Neuron (in vitro differentiated cells): ENCODE measurements around the gene AAR2.

ENCODE experiments used
- H2AFZ ChIP-seq: one replicate; pipeline ENCODE4 v1.6.1; 2013; ENCODE audit warnings: low read depth, mild to moderate bottlenecking, inconsistent platforms, low read length, moderate library complexity
- H3K27me3 ChIP-seq: one replicate; pipeline ENCODE4 v1.6.1; 2013; ENCODE audit warnings: low read length; ENCODE audit not compliant: insufficient read depth
- H3K36me3 ChIP-seq: one replicate; pipeline ENCODE4 v1.6.1; 2013; ENCODE audit warnings: low read length; ENCODE audit not compliant: insufficient read depth
- H3K4me1 ChIP-seq: one replicate; pipeline ENCODE4 v1.6.1; 2013; ENCODE audit warnings: low read length; ENCODE audit not compliant: insufficient read depth
- H3K4me3 ChIP-seq: 2 replicates; pipeline ENCODE4 v1.5.1; 2013; ENCODE audit warnings: mild to moderate bottlenecking, low read length, moderate library complexity
- H3K9me3 ChIP-seq: one replicate; pipeline ENCODE4 v1.6.1; 2013; ENCODE audit warnings: low read length

The AAR2 gene

DNA sequence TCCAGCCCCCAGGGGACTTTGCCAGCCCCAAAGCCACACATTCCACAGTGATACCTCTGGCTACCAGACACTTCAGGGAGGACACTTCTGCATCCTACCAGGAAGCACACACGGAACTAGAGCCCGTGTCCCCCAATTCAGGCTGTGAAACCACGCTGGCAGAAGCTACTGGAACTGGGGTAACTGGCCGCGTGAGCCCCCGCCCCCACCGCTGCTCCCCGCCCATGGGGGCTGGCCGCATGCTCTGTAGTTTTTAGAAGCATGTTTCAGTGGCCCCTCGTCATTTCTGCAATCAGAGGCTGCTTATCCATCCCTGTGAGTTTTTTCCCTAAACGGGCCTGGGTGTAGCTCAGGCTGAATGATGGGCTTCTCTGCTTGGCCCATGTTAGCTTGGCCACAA is 28.7 kb upstream of the AAR2 start:
- no peaks in the 10 kb centered on the region for H3K27me3 ChIP-seq
- H3K36me3 ChIP-seq: peaks cover 73% of the 10 kb centered on the region
- H3K4me3 ChIP-seq: no peak overlapping the region
- H3K4me1 ChIP-seq: no peaks in the 10 kb centered on the region
- H2AFZ ChIP-seq: no peak overlapping the region
- H3K9me3 ChIP-seq: no peaks in the 10 kb centered on the region

DNA sequence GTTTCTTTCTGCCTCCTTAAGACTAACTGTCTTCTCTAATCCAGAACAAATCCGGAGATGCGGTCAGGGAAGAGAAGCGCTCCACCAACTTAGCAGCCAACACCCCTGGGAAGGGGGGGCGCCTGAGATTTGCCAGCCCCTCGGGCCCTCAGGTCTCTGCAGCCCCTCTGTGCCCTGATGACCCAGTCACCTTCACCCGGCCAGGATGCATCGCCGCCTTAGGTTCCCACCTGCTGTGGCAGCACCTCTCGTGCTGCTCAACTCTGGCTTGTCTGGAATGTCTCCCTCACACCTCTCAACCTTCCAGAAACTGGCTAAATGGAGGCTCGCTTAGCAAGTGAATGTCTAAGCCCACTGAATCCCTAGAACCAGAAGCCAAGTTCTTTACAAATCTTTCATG is 28.0 kb upstream of the AAR2 start:
- Histone ChIP-seq H3K27me3 (no peaks in the 10 kb centered on the region), H3K4me3 (no peak overlapping the region)

DNA sequence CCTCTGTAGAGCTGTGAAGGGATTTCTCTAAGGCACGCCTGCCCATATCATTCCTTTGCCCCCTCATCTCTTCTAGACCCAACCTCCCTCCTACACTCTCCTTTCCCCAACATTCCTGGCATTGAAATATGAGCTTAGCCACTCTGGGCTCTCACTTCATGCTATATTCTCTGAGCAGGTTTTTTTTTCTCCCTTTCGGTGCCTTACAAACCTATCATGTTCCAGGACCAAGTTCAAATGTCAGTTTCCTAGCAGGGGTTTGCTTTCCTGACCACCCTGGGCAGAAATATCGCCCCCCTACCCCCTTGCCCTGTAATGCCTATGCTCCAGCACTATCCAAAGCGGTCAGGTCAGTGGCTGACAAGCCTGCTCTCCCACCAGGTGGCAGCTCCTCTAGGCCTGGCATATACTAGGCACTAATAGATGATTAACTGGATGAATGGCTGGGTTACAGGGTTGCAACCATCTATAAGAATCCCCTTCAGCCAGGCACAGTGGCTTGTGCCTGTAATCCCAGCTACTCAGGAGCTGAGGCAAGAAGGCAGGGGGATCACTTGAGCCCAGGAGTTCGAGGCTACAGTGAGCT is 25.7 kb upstream of the AAR2 start:
- no peak overlapping the region for H3K4me3 ChIP-seq
- H3K9me3 ChIP-seq: no peaks in the 10 kb centered on the region
- H3K27me3 ChIP-seq: no peaks in the 10 kb centered on the region
- peaks cover 80% of the 10 kb centered on the region for H3K36me3 ChIP-seq
- H2AFZ ChIP-seq: no peak overlapping the region
- no peaks in the 10 kb centered on the region for H3K4me1 ChIP-seq

More for the DNA sequence above, 28.0 kb upstream of the AAR2 start:
- no peaks in the 10 kb centered on the region for H3K4me1 ChIP-seq
- H3K9me3 ChIP-seq: no peaks in the 10 kb centered on the region
- H2AFZ ChIP-seq: no peak overlapping the region
- peaks cover 74% of the 10 kb centered on the region for H3K36me3 ChIP-seq

DNA sequence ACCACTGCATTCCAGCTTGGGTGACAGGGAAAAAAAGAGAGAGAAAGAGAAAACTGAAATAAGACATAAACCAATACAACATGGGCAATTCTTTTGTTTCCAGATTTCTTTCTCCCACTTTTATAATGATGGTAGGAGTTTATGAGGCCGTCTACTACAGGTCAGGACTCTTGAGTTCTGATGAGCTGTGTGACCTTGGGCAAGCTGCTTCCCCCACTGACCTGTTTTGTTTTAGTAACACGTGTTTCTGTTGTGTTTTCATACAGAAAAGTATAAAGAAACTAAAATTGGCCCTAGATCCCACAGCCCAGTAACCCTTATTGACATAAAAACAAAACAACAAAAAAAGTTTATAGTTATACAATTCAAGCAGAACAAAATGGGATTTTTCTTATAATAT is 22.9 kb upstream of the AAR2 start:
- H3K27me3 ChIP-seq: no peaks in the 10 kb centered on the region
- H3K9me3 ChIP-seq: no peaks in the 10 kb centered on the region
- no peak overlapping the region for H2AFZ ChIP-seq
- no peaks in the 10 kb centered on the region for H3K4me1 ChIP-seq
- no peak overlapping the region for H3K4me3 ChIP-seq
- H3K36me3 ChIP-seq: peaks cover 74% of the 10 kb centered on the region

DNA sequence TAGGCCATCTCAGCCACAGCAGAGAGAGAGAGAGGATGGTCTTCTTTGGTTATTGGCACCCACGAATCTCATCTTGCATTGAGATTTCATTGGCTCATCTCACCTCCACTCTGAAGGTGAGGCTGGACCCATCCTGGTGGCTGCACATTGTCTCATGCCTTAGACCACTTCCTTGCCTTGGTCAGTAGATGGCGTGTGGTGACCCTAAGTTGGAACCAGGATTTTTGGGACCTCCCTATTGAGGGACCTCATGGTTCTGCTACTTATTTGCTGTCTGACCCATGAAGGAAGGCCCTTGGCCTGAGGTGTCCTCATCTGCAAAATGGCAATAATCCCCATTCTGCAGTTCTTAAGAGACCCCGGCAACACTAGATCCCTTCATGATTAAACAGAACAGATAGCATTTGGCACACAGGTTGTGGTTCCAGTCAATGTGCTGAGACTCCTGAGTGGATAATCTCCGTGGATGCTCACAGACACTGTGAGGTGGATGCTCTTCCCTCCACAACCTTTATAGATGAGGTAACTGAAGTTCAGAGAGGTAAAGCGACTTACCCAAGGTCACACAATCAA is 21.5 kb upstream of the AAR2 start:
- Histone ChIP-seq H2AFZ (no peak overlapping the region), H3K36me3 (peaks cover 78% of the 10 kb centered on the region), H3K4me1 (no peaks in the 10 kb centered on the region), H3K4me3 (no peak overlapping the region), H3K27me3 (no peaks in the 10 kb centered on the region), H3K9me3 (no peaks in the 10 kb centered on the region)

DNA sequence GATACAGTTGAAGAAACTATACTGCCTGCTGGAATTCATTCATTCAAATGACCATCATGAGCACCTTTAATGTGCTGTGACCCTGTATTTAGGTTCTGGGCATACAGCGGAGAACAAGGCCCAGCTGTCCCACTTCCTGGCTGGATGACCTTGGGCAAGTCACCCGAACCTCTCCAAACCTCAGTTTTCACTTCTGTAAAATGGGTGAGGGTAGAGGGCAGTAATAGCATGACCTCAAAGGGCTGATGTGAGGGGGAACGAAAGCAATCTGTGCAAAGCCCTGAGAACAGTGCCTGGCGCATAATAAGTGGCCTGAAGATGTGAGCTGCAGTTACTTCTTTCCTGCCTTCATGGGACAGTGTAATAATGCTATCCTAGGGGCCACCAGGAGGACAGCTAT is 20.5 kb upstream of the AAR2 start:
- no peak overlapping the region for H2AFZ ChIP-seq
- no peaks in the 10 kb centered on the region for H3K4me1 ChIP-seq
- H3K9me3 ChIP-seq: no peaks in the 10 kb centered on the region
- H3K4me3 ChIP-seq: no peak overlapping the region
- H3K27me3 ChIP-seq: no peaks in the 10 kb centered on the region
- H3K36me3 ChIP-seq: peaks cover 80% of the 10 kb centered on the region

DNA sequence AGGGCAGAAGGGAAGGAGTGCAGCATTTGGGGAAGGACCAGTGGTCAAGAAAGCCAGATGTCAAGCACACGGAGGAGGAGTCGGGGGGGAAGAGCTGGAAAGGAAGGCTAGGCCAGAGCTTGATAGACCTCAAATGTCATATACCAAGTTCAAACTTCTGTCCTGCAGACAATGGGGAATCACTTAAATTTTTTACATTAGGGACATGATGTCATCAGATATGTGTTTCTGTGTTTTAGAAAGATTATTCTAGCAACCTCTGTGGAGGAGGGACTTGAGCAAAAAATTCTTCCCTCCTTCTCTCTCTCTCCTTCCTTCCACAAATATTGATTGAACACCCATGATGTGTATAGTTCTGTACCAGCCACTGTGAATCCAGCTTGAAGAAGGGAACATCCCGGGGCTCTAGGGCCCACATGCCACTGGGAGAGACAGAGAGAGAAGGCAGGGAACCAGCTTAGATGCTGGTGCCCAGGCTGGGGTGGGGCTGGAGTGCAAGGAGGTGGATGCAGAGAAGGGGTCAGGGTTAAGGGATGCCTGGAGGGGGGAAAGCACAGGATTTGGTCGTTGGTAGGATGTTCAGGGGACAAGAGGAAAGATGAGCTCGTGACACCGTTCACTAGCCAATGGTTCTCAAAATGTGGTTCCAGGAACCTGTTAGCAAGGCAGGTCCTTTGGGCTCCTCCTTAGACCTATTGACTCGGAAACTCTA is 19.8 kb upstream of the AAR2 start:
- Histone ChIP-seq H3K27me3 (no peaks in the 10 kb centered on the region), H3K4me1 (no peaks in the 10 kb centered on the region), H3K4me3 (no peak overlapping the region), H3K36me3 (peaks cover 86% of the 10 kb centered on the region), H3K9me3 (no peaks in the 10 kb centered on the region), H2AFZ (no peak overlapping the region)

DNA sequence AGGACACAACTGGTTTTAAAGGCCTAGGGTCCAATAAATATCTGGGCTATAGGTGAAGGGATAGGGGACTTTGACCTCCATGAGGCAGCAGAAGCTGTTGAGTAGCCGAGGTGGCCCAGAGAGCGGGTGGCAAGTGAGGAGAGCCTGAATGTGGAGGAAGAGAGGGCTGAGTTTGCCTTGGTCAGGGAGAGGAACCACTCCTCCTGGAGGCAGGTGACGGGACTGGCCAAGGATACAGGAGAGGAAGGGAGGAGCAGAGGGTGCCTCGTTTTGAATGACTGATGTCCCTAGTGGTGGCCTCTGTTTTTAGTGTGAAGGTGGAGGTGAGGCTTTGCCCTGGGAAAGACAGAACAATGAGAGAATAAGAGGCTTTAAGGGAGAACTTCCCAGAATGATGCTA is 19.1 kb upstream of the AAR2 start:
- Histone ChIP-seq H3K4me1 (no peaks in the 10 kb centered on the region), H2AFZ (no peak overlapping the region), H3K27me3 (no peaks in the 10 kb centered on the region), H3K4me3 (no peak overlapping the region), H3K36me3 (peaks cover 85% of the 10 kb centered on the region), H3K9me3 (no peaks in the 10 kb centered on the region)

DNA sequence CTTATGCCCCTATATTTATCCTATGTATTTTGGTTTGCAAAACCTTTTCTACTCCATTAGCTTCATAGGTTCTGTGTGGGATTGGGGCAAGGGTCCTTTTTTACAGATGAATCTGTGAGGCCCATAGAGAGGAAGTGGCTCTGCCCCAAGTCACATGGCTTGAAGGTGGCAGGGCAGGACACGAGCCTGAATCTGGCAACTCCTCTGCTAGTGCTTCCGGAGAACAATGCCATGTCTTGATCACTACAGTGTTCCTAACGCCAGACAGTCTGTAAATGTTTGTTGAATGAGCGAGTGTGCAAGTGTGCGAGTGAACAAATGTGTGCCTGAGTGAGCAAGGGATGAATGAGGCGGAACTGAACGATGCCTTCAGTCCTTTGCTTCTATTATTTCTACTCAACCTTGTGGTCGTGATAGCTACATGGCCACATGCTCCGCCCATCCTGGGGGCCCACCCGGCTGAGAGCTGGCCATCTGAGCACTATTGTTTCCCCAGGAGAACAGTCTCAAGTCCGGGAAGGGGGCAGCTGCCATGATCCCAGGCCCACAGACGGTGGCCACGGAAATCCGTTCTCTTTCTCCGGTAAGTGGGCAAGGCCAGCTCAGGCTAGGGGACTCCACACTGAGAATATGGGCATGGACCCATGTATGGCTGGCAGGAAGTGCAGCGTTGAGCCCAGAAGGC is 17.8 kb upstream of the AAR2 start:
- Histone ChIP-seq H2AFZ (no peak overlapping the region), H3K27me3 (no peaks in the 10 kb centered on the region), H3K4me1 (no peaks in the 10 kb centered on the region), H3K36me3 (peaks cover 75% of the 10 kb centered on the region), H3K4me3 (no peak overlapping the region), H3K9me3 (no peaks in the 10 kb centered on the region)

DNA sequence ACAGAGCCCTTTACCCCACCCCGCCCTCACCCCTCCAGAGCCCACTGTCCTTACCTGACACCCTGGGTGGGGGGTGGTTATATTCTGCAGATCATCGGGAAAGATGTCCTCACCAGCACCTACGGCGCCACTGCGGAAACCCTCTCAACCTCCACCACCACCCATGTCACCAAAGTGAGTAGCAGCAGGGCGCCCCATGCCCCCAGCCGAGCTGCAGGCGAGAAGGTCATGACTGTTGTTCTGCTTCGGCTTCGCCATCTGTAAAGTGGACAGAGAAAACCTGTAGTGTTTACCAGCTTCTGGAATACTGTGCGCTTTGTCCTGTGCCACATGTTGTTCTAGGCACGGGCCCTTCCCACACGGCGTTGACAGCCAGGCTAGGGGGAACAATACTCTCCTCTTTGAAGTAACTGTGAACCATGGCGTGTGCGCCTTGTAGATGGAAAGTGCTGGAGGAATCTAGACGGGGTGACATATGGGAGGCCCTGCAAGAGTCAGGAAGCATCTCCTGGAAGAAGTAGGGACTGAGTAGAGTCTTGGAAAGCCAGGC is 16.5 kb upstream of the AAR2 start:
- Histone ChIP-seq H3K9me3 (no peaks in the 10 kb centered on the region), H3K36me3 (peaks cover 64% of the 10 kb centered on the region), H3K4me3 (no peak overlapping the region), H3K4me1 (no peaks in the 10 kb centered on the region), H2AFZ (no peak overlapping the region), H3K27me3 (no peaks in the 10 kb centered on the region)

DNA sequence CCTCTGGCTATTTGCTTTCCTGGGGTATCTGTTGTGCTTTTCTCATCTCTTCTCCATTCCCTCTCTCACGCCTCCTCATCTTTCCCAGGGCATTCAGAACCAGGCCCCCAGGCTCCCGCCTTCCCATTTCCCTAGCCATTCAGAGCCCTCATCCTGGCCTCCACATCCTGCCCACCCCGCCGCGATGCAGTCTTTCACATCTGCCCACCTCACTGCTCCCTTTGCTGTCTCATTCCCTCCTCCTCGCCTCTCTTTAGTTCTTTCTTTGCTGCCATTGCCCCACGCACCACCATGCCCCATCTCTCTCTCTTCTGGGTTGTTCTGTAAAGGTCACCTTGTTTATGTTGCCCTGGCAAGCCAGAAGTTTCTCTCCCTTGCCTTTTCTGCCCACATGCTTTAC is 10.6 kb upstream of the AAR2 start:
- Histone ChIP-seq H3K4me1 (no peaks in the 10 kb centered on the region), H3K36me3 (peaks cover 66% of the 10 kb centered on the region)

DNA sequence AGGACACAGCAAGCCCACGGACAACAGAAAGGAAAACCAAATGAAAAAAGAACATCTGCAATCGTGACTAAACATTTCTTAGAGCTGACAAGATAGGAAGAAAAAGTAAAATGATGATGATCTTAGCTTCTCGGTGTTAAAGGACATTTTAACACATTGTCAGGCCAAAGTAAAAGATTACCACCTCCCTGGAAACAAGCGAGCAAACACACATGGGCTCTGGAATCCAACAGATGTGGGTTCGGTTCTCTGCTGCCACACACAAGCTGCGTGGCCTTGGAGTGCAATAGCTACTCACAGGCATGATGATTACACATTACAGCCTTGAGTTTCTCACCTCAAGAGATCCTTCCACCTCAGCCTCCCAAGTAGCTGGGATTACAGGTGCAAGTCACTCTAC is 7.5 kb upstream of the AAR2 start:
- H3K4me1 ChIP-seq: no peaks in the 10 kb centered on the region
- H2AFZ ChIP-seq: no peak overlapping the region
- H3K36me3 ChIP-seq: peaks cover 55% of the 10 kb centered on the region
- no peak overlapping the region for H3K4me3 ChIP-seq
- H3K9me3 ChIP-seq: no peaks in the 10 kb centered on the region
- H3K27me3 ChIP-seq: no peaks in the 10 kb centered on the region

More for the DNA sequence above, 10.6 kb upstream of the AAR2 start:
- Histone ChIP-seq H3K9me3 (no peaks in the 10 kb centered on the region), H3K4me3 (no peak overlapping the region), H3K27me3 (no peaks in the 10 kb centered on the region), H2AFZ (no peak overlapping the region)

DNA sequence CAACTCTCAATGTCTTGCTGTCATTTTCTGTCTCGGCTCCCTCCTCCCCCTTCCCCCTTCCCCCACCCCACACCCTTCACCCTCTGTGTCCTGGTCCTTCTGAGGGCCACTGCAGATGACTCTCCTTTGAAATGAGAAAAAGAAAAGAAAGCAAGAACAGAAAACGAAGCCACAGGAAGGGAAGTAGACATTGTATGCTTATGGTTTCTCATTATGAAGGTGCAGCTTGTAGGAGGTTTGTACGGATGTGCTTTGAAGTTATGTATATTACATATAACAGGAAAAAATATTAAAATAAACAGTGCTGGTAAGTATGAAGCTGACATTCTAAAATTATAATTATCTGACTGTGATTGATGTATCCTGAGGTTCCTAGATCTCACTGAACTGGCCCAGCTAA is 6.3 kb upstream of the AAR2 start:
- no peak overlapping the region for H2AFZ ChIP-seq
- H3K27me3 ChIP-seq: no peaks in the 10 kb centered on the region
- H3K4me3 ChIP-seq: no peak overlapping the region
- H3K4me1 ChIP-seq: no peaks in the 10 kb centered on the region
- no peaks in the 10 kb centered on the region for H3K9me3 ChIP-seq
- peaks cover 54% of the 10 kb centered on the region for H3K36me3 ChIP-seq
